K562 (cell line): ENCODE data around the gene BARHL2. TPM values are rescaled to one million over a fixed set of nuclear protein-coding genes. Genes with fewer than 3 reads are reported as not detected.

ENCODE experiments used
- ATAC-seq: fragments of 200-7000 bp; cut with Tn5 transposase; 3 replicates; pipeline ENCODE4 v1.9.1; 2020; ENCODE audit warnings: moderate library complexity
- BruUV-seq: library from RNA; stranded (reverse); fragments of 400-500 nt; replicated peaks from 2 replicates; lab custom pipeline; 2021; lab: Mats Ljungman, UMichigan
- CTCF ChIA-PET: fragments of 300-600 bp; formaldehyde crosslinking; extraction: SDS; loops from one replicate; lab custom pipeline; 2021; ENCODE audit warnings: low intra/inter-chr PET ratio; lab: Yijun Ruan, JAX
- POLR2A ChIA-PET: fragments of 300-600, 350-650 bp; sonication (Branson Sonifier 250); formaldehyde crosslinking; extraction: SDS; loops from one replicate; lab custom pipeline; 2021; ENCODE audit warnings: antibody characterized with exemption, inconsistent platforms; lab: Yijun Ruan, JAX
- DNase-seq, 4 experiments: peaks; one replicate each; pipeline versions ENCODE4 v3.0.0 to v3.0.0-alpha.2; 2011 to 2018; ENCODE audit warnings: low spot score in 3 of 4, mixed read lengths in 3 of 4; ENCODE audit errors: extremely low read depth in 1 of 4
- FAIRE-seq: peaks from 2 replicates; lab custom pipeline; 2011; peaks lifted over from hg19 to GRCh38; lab: Jason Lieb, UNC
- H2AFZ ChIP-seq: 2 replicates; pipeline ENCODE4 v1.6.0; 2011; ENCODE audit warnings: low read depth, low read length, control low read depth, inconsistent platforms
- H3K27ac ChIP-seq: fragments of 200-600 bp; 3 replicates; pipeline ENCODE4 v1.8.0; 2011; ENCODE audit warnings: low read depth, mild to moderate bottlenecking, control low read depth, inconsistent platforms, low read length, moderate library complexity, mixed read lengths; ENCODE audit errors: extremely low read depth
- H3K27me3 ChIP-seq, 2 experiments: fragments of 300-600 bp in 1 of 2; 2 replicates in 1 of 2; 3 replicates in 1 of 2; pipeline versions ENCODE4 v1.6.0 to v1.8.0; 2011; ENCODE audit warnings: inconsistent platforms in 2 of 2, low read length in 2 of 2, mild to moderate bottlenecking in 1 of 2, mixed read lengths in 1 of 2, moderate library complexity in 1 of 2; ENCODE audit not compliant: control insufficient read depth in 2 of 2, insufficient read depth in 2 of 2
- H3K36me3 ChIP-seq: fragments of 300-600 bp; 3 replicates; pipeline ENCODE4 v1.8.0; 2011; ENCODE audit warnings: mild to moderate bottlenecking, low read length, inconsistent platforms; ENCODE audit not compliant: control insufficient read depth, insufficient read depth
- H3K4me1 ChIP-seq, 2 experiments: fragments of 200-600 bp in 1 of 2; replicated peaks in 1 of 2; 2 replicates in 1 of 2; 3 replicates in 1 of 2; pipeline versions ENCODE4 v1.5.1 to v1.8.0; 2011; ENCODE audit warnings: inconsistent platforms in 2 of 2, low read length in 2 of 2, mild to moderate bottlenecking in 1 of 2, mixed read lengths in 1 of 2, moderate library complexity in 1 of 2; ENCODE audit not compliant: control insufficient read depth in 2 of 2, insufficient read depth in 2 of 2
- H3K4me2 ChIP-seq: 2 replicates; pipeline ENCODE4 v1.6.1; 2011; ENCODE audit warnings: low read length, control low read depth, inconsistent platforms, mixed read lengths; ENCODE audit not compliant: insufficient read depth
- H3K4me3 ChIP-seq: fragments of 200-600 bp; sonication (generic), shearing (Covaris generic); 2 replicates; pipeline ENCODE4 v1.5.1; 2016; ENCODE audit warnings: control low read depth, inconsistent platforms
- H3K79me2 ChIP-seq: fragments of 200-600 bp; 3 replicates; pipeline ENCODE4 v1.8.0; 2011; ENCODE audit warnings: low read length, inconsistent platforms; ENCODE audit not compliant: control insufficient read depth, insufficient read depth
- H3K9ac ChIP-seq, 2 experiments: 2 replicates each; pipeline versions ENCODE4 v1.6.0 to v1.6.1; 2011; ENCODE audit warnings: low read depth in 2 of 2, low read length in 2 of 2, control low read depth in 1 of 2, inconsistent platforms in 1 of 2, mild to moderate bottlenecking in 1 of 2, mixed read lengths in 1 of 2; ENCODE audit not compliant: insufficient read depth in 1 of 2
- H3K9me1 ChIP-seq: one replicate; pipeline ENCODE4 v1.6.0; 2011; ENCODE audit warnings: inconsistent platforms, mild to moderate bottlenecking, low read length, moderate library complexity; ENCODE audit not compliant: control insufficient read depth, insufficient read depth
- H3K9me3 ChIP-seq: replicated peaks from 2 replicates; pipeline ENCODE4 v1.5.1; 2011; ENCODE audit warnings: low read depth, low read length, inconsistent platforms; ENCODE audit not compliant: control insufficient read depth, insufficient read depth
- H4K20me1 ChIP-seq: replicated peaks from 2 replicates; pipeline ENCODE4 v1.6.1; 2011; ENCODE audit warnings: low read length, inconsistent platforms, mixed read lengths; ENCODE audit not compliant: control insufficient read depth, insufficient read depth
- ZNF253 ChIP-seq: fragments of 250-450 bp; sonication (Bioruptor Pico); conservative IDR thresholded peaks from 2 replicates; pipeline ENCODE4 v1.6.1; 2021; ENCODE audit warnings: mild to moderate bottlenecking
- WGBS: fragments of 100-300 bp; shearing (Covaris generic); methylation state at CpG from one replicate; pipeline ENCODE4 v1.1.6; 2016; ENCODE audit warnings: low coverage, mixed read lengths; ENCODE audit not compliant: insufficient coverage; ENCODE audit errors: missing lambda C conversion rate; 5-methylcytosine and 5-hydroxymethylcytosine counted together
- in situ Hi-C: fragments of 300-500 bp; cut with MboI; formaldehyde crosslinking; loops from 4 replicates; pipeline ENCODE4 v1.15.0; 2018; ENCODE audit warnings: inconsistent platforms, mixed read lengths
- intact Hi-C: fragments of 100-400 bp; cut with micrococcal nuclease; formaldehyde crosslinking; loops from 2 replicates; pipeline ENCODE4 v1.14.2; 2022
- polyA plus RNA-seq, 8 experiments: library from polyadenylated mRNA; depleted of rRNA in 4 of 8; stranded (reverse) in 5 of 8; unstranded in 3 of 8; fragments of >200 nt; fragmentation: Nextera tagmentation in 2 of 8; fragmentation: Illumina TruSeq in 1 of 8; extraction: Ambion mirVana in 2 of 8; extraction: Trizol in 1 of 8; gene quantifications; 2 replicates each; pipeline versions ENCODE4 v1.2.1 to v1.2.3, GENCODE V29; 2011 to 2014; ENCODE audit warnings: inconsistent platforms in 1 of 8, missing spikeins in 1 of 8
- total RNA-seq, 7 experiments: library from RNA; depleted of rRNA in 6 of 7; stranded (reverse); fragments of >200 nt in 6 of 7; fragmentation: Illumina TruSeq in 2 of 7; extraction: Trizol in 2 of 7; gene quantifications; 2 replicates each; pipeline versions ENCODE4 v1.2.1 to v1.2.3, GENCODE V29; 2011 to 2021; ENCODE audit warnings: low replicate concordance in 1 of 7
- TF ChIP-seq, protein P1 (sequence below): sonication (generic); formaldehyde crosslinking; IDR thresholded peaks from 2 replicates; pipeline ENCODE4 v1.8.1; 2023; ENCODE audit warnings: mild to moderate bottlenecking, missing genetic modification reagents

The BARHL2 gene
- total and polyA plus RNA-seq, 9 of the 15 experiments (the other 6 are each of a cell fraction or from before 2014, with no cell fraction given), result 0.06 to 0.11 (median 0.09) TPM; not detected in 6

- ATAC-seq (no peak), DNase-seq (no peak), FAIRE-seq (no peak)
- Histone ChIP-seq H3K4me1 (peaks cover 4 to 12% of the 10 kb centered on the region in 2 experiments; a peak in 3 of 5 replicates), H3K9ac (no peak overlapping the region), H3K36me3 (no peaks in the 10 kb centered on the region), H2AFZ (no peak overlapping the region), H3K9me3 (no peaks in the 10 kb centered on the region), H3K27ac (no peak overlapping the region), H3K79me2 (no peaks in the 10 kb centered on the region), H3K4me2 (no peak overlapping the region), H4K20me1 (no peaks in the 10 kb centered on the region), H3K4me3 (no peak overlapping the region), H3K9me1 (no peaks in the 10 kb centered on the region), H3K27me3 (no peaks in the 10 kb centered on the region; a peak in 1 of 5 replicates)
- in situ Hi-C loops (loop anchor here (10.0 kb wide), 2 partner anchors 240 to 440 kb away; no protein-coding TSS in a partner anchor), intact Hi-C loops (loop anchor here (5.0 kb wide), 1 partner anchor 87 kb away; no protein-coding TSS in a partner anchor)
- WGBS, result 83% methylated on average over 42 of the region's 52 CpGs
- POLR2A ChIA-PET, result interaction anchor here (1.1 to 1.2 kb wide), 2 partner anchors 9 to 12 kb away, joined by 3 to 4 read pairs; no protein-coding TSS in a partner anchor
- CTCF ChIA-PET, result no interaction called here
- TF ChIP-seq, protein P1, sequence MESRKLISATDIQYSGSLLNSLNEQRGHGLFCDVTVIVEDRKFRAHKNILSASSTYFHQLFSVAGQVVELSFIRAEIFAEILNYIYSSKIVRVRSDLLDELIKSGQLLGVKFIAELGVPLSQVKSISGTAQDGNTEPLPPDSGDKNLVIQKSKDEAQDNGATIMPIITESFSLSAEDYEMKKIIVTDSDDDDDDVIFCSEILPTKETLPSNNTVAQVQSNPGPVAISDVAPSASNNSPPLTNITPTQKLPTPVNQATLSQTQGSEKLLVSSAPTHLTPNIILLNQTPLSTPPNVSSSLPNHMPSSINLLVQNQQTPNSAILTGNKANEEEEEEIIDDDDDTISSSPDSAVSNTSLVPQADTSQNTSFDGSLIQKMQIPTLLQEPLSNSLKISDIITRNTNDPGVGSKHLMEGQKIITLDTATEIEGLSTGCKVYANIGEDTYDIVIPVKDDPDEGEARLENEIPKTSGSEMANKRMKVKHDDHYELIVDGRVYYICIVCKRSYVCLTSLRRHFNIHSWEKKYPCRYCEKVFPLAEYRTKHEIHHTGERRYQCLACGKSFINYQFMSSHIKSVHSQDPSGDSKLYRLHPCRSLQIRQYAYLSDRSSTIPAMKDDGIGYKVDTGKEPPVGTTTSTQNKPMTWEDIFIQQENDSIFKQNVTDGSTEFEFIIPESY (CRISPR knock-in tag), result peak; percentile 54; the same call in 1 of the 2 replicates
- no peak for TF ChIP-seq ZNF253 (CRISPR knock-in tag)
- BruUV-seq, result no TSS peak
Measured at GRCh38 chr1:90724926-90725656, 8.0 kb upstream of the BARHL2 start.
